Ectodermal cell (in vitro differentiated cells): ENCODE measurements around the gene PAPLN.

Experiments
- H3K27ac ChIP-seq: 2 replicates; pipeline ENCODE4 v1.7.0; 2013; ENCODE audit warnings: mild to moderate bottlenecking, low read depth, low read length; ENCODE audit not compliant: insufficient read depth, poor library complexity, severe bottlenecking
- H3K27me3 ChIP-seq: 2 replicates; pipeline ENCODE4 v1.7.0; 2013; ENCODE audit warnings: mild to moderate bottlenecking, low read length; ENCODE audit not compliant: insufficient read depth, control insufficient read depth, poor library complexity, severe bottlenecking
- H3K36me3 ChIP-seq: one replicate; pipeline ENCODE4 v1.7.0; 2013; ENCODE audit warnings: low read length; ENCODE audit not compliant: control insufficient read depth, insufficient read depth
- H3K4me1 ChIP-seq: one replicate; pipeline ENCODE4 v1.7.0; 2013; ENCODE audit warnings: low read length; ENCODE audit not compliant: control insufficient read depth, insufficient read depth
- H3K4me3 ChIP-seq: 2 replicates; pipeline ENCODE4 v1.7.0; 2013; ENCODE audit warnings: low read depth, low read length, control low read depth; ENCODE audit not compliant: insufficient read depth
- H3K9me3 ChIP-seq: 2 replicates; pipeline ENCODE4 v1.7.0; 2013; ENCODE audit warnings: mild to moderate bottlenecking, low read length, moderate library complexity; ENCODE audit not compliant: control insufficient read depth
- WGBS, 2 experiments: methylation state at CpG; one replicate each; pipeline ENCODE4 v1.1.7; 2013; ENCODE audit warnings: missing lambda C conversion rate in 2 of 2; 5-methylcytosine and 5-hydroxymethylcytosine counted together

PAPLN gene

DNA sequence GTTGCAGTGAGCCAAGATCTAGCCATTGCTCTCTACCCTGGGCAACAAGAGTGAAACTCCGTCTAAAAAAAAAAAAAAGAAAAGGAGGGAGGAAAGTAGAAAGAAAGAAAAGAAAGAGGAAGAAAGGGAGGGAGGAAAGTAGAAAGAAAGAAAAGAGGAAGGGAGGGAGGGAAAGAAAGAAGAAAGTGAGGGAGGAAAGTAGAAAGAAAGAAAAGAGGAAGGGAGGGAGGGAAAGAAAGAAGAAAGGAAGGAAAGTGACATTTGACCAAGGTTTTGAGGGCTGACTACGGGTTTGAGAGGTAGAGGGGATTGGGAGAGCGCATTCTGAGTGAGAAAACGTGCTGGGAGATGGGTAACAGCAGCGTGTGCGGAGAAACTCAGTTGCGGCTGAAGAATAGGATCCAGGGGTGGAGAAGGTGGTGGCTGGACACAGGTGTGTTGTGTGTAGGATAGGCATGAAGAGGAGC lies 521 bp upstream of the PAPLN start:
- peaks cover 62% of the 10 kb centered on the region for H3K4me1 ChIP-seq
- H3K4me3 ChIP-seq = peak overlapping the region; percentile 67
- H3K27ac ChIP-seq = no peak overlapping the region
- H3K27me3 ChIP-seq = peaks cover 32% of the 10 kb centered on the region
- 9 to 11% methylated on average over 6 of the region's 7 CpGs for WGBS, 2 experiments
- no peaks in the 10 kb centered on the region for H3K36me3 ChIP-seq
- no peaks in the 10 kb centered on the region for H3K9me3 ChIP-seq

- no peaks in the 10 kb centered on the region for H3K36me3 ChIP-seq
- peak overlapping the region; percentile 67 for H3K4me3 ChIP-seq
- H3K27ac ChIP-seq = no peak overlapping the region
- no peaks in the 10 kb centered on the region for H3K9me3 ChIP-seq
- peaks cover 32% of the 10 kb centered on the region for H3K27me3 ChIP-seq
- WGBS, 2 experiments = 0 to 1% methylated on average over 73 of the region's 73 CpGs
- H3K4me1 ChIP-seq = peaks cover 56% of the 10 kb centered on the region
These were observed 599 bp downstream of the PAPLN start for GRCh38 chr14:73237786-73238423.

DNA sequence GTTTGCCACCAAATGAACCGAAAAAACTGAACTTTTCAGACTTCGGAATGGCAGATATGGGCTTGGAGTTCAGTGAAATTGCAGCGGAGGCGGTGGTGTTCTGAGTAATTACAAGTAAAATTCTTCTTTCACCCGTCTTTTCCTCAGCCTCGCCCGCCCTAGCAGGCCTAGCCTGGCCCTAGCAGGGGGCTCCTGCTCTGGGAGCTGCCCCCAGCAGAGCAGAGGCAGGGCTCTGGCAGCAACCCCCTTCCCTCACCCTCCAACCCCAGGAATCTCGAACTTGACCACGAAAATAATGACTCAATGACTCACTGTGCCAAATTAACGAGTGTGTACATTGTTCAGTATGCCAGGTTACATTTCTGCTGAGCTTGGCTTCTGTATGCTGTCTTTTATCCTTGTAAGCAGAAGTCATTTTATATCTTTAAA lies 1.1 kb downstream of the PAPLN start:
- Histone ChIP-seq H3K4me1 (peaks cover 51% of the 10 kb centered on the region), H3K27ac (no peak overlapping the region), H3K36me3 (no peaks in the 10 kb centered on the region), H3K9me3 (no peaks in the 10 kb centered on the region), H3K4me3 (peak overlapping the region; percentile 67), H3K27me3 (peaks cover 32% of the 10 kb centered on the region)
- 4 to 6% methylated on average over 10 of the region's 10 CpGs for WGBS, 2 experiments

GRCh38 chr14:73238941-73239340 lies 1.6 kb downstream of the PAPLN start:
- H3K27me3 ChIP-seq = peaks cover 32% of the 10 kb centered on the region
- H3K36me3 ChIP-seq = peaks cover 2% of the 10 kb centered on the region
- peaks cover 46% of the 10 kb centered on the region for H3K4me1 ChIP-seq
- H3K27ac ChIP-seq = no peak overlapping the region
- no peaks in the 10 kb centered on the region for H3K9me3 ChIP-seq
- WGBS, 2 experiments = 86% methylated on average over 11 of the region's 11 CpGs
- H3K4me3 ChIP-seq = peak overlapping the region; percentile 67

DNA sequence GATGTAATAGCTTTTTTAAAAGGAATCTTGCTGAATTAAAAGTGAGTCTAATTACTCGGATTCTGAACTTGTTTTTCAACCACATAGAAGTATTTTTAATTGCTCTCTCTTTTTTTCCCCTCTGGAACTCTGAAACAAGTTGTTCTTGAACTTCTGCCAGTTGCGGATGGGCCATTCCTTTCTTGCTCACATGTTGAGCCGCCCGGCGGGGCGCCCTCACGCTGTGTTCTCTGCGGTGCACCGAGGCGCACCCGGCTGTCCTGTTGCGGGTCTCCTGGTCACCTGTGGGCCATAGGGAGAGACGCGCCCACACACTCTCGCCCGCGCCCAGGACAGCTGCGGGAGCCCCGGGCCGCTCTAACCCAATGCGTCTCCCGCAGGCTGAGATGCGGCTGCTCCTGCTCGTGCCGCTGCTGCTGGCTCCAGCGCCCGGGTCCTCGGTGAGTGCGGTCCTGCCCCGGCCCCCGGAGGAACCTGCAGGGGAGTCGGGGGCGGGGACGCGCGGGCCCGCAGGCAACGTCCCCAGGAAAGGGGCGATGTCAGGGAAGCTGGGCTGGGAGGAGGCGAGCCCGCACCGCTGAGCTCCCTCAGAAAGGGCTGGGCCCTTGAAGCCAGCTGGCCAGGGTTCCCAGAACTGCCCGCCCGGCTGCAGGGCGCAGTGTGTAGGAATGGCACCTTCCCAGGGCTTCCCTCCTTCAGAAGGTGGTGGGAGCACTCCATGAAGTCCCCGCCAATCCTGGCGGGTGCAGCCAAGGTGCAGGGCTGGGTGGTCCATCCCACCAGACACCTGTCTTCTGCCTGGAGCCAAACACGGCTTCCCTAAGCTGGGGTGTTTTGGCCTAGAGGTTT lies 2.3 kb downstream of the PAPLN start:
- 12 to 14% methylated on average over 48 of the region's 48 CpGs for WGBS, 2 experiments
- no peak overlapping the region for H3K27ac ChIP-seq
- H3K4me3 ChIP-seq = peak overlapping the region; percentile 67
- no peaks in the 10 kb centered on the region for H3K9me3 ChIP-seq
- H3K27me3 ChIP-seq = peaks cover 32% of the 10 kb centered on the region
- peaks cover 43% of the 10 kb centered on the region for H3K4me1 ChIP-seq
- H3K36me3 ChIP-seq = peaks cover 9% of the 10 kb centered on the region

DNA sequence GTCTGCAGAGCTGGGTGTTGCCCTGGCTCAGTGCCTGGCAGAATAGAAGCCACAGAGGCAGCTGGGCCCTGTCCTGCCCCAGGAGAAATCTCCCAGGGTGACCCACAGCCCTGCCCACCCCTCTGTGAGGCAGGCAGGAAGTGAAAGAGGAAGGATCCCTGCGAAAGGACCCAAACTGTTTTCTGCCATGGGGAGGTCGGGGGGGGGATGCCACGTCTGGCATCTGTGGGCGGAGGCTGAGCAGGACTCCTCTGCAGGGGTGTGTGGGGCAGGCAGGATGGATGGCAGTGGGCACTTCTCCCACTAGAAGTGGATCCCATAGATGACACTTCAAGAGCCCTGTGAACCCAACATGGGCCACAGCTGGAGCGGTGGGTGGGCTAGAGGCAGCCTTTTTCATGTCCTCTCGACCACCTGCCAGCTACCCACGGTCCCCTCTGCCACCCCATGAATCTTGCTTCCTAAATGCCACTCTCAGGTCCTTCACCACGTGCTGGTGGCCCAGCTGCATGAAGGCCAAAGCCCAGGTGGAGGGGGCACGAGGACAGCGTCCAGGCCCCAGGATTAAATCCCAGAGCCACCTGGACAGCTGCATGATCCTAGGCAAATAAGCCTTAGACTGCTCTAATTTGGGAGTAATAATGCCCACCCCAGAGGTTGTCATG lies 3.6 kb downstream of the PAPLN start:
- H3K27ac ChIP-seq = no peak overlapping the region
- H3K9me3 ChIP-seq = no peaks in the 10 kb centered on the region
- H3K27me3 ChIP-seq = peaks cover 32% of the 10 kb centered on the region
- H3K4me1 ChIP-seq = peaks cover 32% of the 10 kb centered on the region
- 85 to 87% methylated on average over 10 of the region's 10 CpGs for WGBS, 2 experiments
- H3K4me3 ChIP-seq = no peak overlapping the region
- H3K36me3 ChIP-seq = peaks cover 9% of the 10 kb centered on the region

- peaks cover 32% of the 10 kb centered on the region for H3K27me3 ChIP-seq
- 87 to 88% methylated on average over 19 of the region's 19 CpGs for WGBS, 2 experiments
- no peaks in the 10 kb centered on the region for H3K9me3 ChIP-seq
- H3K4me3 ChIP-seq = no peak overlapping the region
- peaks cover 9% of the 10 kb centered on the region for H3K36me3 ChIP-seq
- H3K27ac ChIP-seq = no peak overlapping the region
- peaks cover 32% of the 10 kb centered on the region for H3K4me1 ChIP-seq
These were observed 4.3 kb downstream of the PAPLN start for GRCh38 chr14:73241481-73242165.

DNA sequence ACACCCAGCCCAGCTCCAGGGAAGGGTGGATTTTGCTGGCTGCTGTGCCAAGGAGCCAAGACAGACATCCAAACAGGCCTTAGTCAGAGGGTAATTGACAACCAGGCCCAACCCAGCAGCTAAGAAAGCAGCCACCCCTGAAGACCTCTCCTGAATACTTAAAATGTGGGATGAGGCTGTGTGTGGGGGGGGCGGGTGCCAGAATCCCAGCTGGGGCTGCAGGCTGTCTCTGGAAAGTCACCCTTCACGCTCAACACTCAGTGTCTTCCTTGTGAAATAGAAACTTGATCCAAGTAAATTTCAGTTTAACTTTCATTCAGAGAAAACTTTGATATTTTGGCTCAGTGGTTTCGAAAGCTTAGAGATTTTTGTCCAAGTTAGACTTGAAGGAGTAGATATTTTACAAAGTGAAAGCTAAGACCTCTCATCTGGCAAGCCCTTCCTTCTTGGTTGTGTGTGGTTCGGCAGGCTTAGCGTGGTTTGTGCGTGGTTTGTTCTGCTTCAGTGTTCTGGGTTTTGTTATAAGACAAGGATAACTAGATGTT lies 5.1 kb downstream of the PAPLN start:
- H3K36me3 ChIP-seq = peaks cover 9% of the 10 kb centered on the region
- H3K4me3 ChIP-seq = no peak overlapping the region
- no peaks in the 10 kb centered on the region for H3K9me3 ChIP-seq
- peaks cover 28% of the 10 kb centered on the region for H3K4me1 ChIP-seq
- no peak overlapping the region for H3K27ac ChIP-seq
- H3K27me3 ChIP-seq = peaks cover 26% of the 10 kb centered on the region
- 93 to 98% methylated on average over 6 of the region's 6 CpGs for WGBS, 2 experiments

DNA sequence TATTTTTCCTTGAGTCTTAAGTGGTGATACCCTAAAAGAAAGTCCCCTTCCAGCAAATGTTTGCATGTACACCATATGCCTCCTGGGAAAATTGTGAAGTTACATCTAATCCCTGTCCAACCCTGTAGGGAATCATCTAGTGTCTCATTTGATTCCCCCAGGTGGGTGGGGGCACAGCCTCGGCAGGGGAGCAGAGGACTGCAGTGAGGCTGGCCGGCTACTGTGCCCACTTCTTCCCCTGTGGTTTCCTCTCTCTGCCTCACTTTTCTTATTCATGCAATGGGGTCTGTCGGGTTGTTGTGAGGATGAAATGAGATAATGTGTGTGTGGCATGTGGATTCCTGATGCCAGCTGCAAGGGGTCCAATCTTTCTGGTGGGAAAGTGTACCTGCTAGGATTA lies 6.0 kb downstream of the PAPLN start:
- Histone ChIP-seq H3K27me3 (peaks cover 17% of the 10 kb centered on the region), H3K9me3 (no peaks in the 10 kb centered on the region), H3K36me3 (peaks cover 9% of the 10 kb centered on the region), H3K4me3 (no peak overlapping the region), H3K4me1 (peaks cover 28% of the 10 kb centered on the region), H3K27ac (no peak overlapping the region)
- 85 to 98% methylated on average over 2 to 3 of the region's 3 CpGs for WGBS, 2 experiments
